ENCODE results near the gene POLQ. TPM values are rescaled to one million over a fixed set of nuclear protein-coding genes. Genes with fewer than 3 reads are reported as not detected.

The POLQ gene
- total RNA-seq, 1 experiment from 2014 or later = 14.9 TPM

DNA sequence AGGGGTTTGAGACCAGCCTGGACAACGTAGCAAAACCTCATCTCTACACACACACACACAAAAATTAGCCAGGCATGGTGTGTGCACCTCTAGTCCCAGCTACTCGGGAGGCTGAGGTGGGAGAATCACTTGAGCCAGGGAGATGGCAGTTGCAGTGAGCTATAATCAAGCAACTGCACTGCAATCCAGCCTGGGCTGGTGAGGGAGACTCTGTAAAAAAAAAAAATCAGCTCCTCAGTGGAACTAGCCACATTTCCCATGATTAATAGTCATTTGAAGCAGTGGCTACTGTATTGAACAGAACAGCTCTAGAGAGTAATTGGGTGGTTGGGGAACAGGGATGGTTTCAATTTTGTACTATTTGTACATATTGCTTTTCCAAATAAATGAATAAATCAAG, 35.9 kb upstream of the POLQ start (continued):
- TF ChIP-seq, protein P1, sequence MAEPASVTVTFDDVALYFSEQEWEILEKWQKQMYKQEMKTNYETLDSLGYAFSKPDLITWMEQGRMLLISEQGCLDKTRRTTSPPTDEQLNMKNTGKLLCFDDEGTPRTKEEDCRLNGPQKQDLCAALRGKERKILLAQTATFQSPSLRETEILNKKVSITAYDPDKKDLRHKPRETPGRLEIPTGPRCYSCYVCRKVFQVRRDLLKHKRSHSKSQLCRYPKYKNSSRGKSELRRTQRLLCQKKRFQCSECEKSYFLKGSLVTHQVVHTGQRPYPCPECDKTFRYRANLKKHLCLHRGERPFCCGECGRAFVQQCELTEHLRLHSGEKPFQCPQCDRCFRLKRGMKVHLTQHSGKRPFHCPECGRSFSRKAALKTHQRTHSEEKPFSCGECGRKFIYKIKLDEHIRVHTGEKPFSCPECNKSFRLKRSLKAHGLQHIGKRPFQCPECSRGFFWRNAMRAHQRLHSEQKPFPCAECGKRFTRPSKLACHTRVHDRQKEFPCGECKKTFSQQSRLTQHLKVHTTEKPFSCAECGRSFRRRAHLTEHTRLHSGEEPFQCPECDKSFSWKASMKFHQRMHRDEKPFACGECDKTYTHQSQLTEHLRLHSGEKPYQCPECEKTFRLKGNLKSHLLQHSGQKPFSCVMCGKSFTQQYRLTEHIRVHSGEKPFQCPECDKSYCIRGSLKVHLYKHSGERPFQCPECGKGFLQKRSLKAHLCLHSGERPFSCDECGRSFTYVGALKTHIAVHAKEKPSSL (CRISPR knock-in tag; conservative IDR thresholded peaks at IDR 0.05) = no peak
- TF ChIP-seq CREB1 (CRISPR knock-in tag; IDR thresholded peaks at IDR 0.05) (no peak), ZNF396 (CRISPR knock-in tag; IDR thresholded peaks at IDR 0.05; ENCODE audit: borderline replicate concordance) (no peak)

DNA sequence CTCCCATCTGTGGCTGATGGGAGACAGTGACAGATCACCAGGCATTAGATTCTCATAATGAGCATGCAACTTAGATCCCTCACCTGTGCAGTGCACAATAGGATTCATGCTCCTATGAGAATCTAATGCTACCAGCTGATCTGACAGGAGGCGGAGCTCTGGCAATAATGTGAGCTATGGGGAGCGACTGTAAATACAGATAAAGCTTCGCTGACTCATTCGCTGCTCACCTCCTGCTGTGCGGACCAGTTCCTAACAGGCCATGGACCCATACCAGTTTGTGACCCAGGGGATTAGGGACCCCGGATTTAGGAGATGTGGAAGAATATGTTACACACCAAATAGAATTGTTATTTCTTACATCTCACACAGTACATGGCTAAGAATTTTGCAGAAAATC, 28.7 kb upstream of the POLQ start:
- no peak overlapping the region for H3K4me3 Mint-ChIP-seq
- H3K27ac Mint-ChIP-seq = no peak overlapping the region
- ChIA-PET POLR2A (no interaction called here), CTCF (interaction anchor here (0.6 kb wide), 1 partner anchor 26 kb away, joined by 4 read pairs; no protein-coding TSS in a partner anchor)
- no peaks in the 10 kb centered on the region for H3K9me3 Mint-ChIP-seq
- H3K36me3 Mint-ChIP-seq = no peaks in the 10 kb centered on the region
- DNase-seq (ENCODE audit: low spot score) (peak; percentile 49), ATAC-seq (peak; percentile 47)
- H3K27me3 Mint-ChIP-seq (ENCODE audit: low read depth) = no peaks in the 10 kb centered on the region
- TF ChIP-seq RELA (CRISPR knock-in tag; IDR thresholded peaks at IDR 0.05; ENCODE audit: borderline replicate concordance) (no peak), ZNF317 (CRISPR knock-in tag; IDR thresholded peaks at IDR 0.05; ENCODE audit: borderline replicate concordance, low read depth) (no peak), TP53 (CRISPR knock-in tag; IDR thresholded peaks at IDR 0.05) (no peak), ZNF416 (CRISPR knock-in tag; IDR thresholded peaks at IDR 0.05) (no peak), TEAD1 (CRISPR knock-in tag; IDR thresholded peaks at IDR 0.05) (no peak), ESRRA (CRISPR knock-in tag; IDR thresholded peaks at IDR 0.05; ENCODE audit: borderline replicate concordance) (no peak), NFE2L1 (CRISPR knock-in tag; IDR thresholded peaks at IDR 0.05) (no peak), JUN (CRISPR knock-in tag; IDR thresholded peaks at IDR 0.05) (no peak), TEAD4 (CRISPR knock-in tag; IDR thresholded peaks at IDR 0.05) (no peak), GABPB1 (CRISPR knock-in tag; IDR thresholded peaks at IDR 0.05) (no peak)
- TF ChIP-seq, protein P2, sequence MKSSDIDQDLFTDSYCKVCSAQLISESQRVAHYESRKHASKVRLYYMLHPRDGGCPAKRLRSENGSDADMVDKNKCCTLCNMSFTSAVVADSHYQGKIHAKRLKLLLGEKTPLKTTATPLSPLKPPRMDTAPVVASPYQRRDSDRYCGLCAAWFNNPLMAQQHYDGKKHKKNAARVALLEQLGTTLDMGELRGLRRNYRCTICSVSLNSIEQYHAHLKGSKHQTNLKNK (CRISPR knock-in tag; IDR thresholded peaks at IDR 0.05) = no peak
- TF ChIP-seq, protein P3, sequence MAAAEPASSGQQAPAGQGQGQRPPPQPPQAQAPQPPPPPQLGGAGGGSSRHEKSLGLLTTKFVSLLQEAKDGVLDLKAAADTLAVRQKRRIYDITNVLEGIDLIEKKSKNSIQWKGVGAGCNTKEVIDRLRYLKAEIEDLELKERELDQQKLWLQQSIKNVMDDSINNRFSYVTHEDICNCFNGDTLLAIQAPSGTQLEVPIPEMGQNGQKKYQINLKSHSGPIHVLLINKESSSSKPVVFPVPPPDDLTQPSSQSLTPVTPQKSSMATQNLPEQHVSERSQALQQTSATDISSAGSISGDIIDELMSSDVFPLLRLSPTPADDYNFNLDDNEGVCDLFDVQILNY (CRISPR knock-in tag; IDR thresholded peaks at IDR 0.05) = no peak
- TF ChIP-seq, protein P4, sequence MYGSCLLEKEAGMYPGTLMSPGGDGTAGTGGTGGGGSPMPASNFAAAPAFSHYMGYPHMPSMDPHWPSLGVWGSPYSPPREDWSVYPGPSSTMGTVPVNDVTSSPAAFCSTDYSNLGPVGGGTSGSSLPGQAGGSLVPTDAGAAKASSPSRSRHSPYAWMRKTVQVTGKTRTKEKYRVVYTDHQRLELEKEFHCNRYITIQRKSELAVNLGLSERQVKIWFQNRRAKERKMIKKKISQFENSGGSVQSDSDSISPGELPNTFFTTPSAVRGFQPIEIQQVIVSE (CRISPR knock-in tag; IDR thresholded peaks at IDR 0.05; ENCODE audit: borderline replicate concordance) = no peak
- peaks cover 16% of the 10 kb centered on the region for H3K4me1 Mint-ChIP-seq

DNA sequence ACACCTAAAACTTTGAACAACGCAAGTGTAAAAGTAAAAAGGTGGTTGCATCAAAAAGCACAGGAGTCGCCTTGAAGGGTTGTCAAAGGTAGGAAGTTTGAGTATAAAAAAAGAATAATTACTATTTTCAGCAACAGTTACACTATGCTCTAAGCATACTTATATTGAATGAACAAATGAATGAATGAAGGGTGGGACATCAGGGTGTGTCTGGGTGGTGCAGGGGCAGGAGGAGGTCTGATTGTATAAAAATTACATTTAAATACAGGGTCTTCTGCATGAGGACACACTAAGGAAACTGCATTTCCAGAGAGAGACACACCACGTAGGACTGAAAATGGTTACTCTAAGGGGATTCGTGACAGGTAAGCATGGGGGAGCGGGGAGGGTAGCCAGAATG, 21.9 kb upstream of the POLQ start, which contains the start of gene ARGFX:
TSS of gene ARGFX (plus strand) at position 301 of the 400 bp plus-strand sequence. CDS start 2,765 bp downstream, outside the sequence.
- peaks cover 15% of the 10 kb centered on the region for H3K4me1 Mint-ChIP-seq
- no peak within 1 kb of the TSS for H3K27ac Mint-ChIP-seq

More for the DNA sequence above, 21.9 kb upstream of the POLQ start, which contains the start of gene ARGFX:
- TF ChIP-seq, protein P5, sequence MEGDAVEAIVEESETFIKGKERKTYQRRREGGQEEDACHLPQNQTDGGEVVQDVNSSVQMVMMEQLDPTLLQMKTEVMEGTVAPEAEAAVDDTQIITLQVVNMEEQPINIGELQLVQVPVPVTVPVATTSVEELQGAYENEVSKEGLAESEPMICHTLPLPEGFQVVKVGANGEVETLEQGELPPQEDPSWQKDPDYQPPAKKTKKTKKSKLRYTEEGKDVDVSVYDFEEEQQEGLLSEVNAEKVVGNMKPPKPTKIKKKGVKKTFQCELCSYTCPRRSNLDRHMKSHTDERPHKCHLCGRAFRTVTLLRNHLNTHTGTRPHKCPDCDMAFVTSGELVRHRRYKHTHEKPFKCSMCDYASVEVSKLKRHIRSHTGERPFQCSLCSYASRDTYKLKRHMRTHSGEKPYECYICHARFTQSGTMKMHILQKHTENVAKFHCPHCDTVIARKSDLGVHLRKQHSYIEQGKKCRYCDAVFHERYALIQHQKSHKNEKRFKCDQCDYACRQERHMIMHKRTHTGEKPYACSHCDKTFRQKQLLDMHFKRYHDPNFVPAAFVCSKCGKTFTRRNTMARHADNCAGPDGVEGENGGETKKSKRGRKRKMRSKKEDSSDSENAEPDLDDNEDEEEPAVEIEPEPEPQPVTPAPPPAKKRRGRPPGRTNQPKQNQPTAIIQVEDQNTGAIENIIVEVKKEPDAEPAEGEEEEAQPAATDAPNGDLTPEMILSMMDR (IDR thresholded peaks at IDR 0.05) = no peak
- TF ChIP-seq, protein P6, sequence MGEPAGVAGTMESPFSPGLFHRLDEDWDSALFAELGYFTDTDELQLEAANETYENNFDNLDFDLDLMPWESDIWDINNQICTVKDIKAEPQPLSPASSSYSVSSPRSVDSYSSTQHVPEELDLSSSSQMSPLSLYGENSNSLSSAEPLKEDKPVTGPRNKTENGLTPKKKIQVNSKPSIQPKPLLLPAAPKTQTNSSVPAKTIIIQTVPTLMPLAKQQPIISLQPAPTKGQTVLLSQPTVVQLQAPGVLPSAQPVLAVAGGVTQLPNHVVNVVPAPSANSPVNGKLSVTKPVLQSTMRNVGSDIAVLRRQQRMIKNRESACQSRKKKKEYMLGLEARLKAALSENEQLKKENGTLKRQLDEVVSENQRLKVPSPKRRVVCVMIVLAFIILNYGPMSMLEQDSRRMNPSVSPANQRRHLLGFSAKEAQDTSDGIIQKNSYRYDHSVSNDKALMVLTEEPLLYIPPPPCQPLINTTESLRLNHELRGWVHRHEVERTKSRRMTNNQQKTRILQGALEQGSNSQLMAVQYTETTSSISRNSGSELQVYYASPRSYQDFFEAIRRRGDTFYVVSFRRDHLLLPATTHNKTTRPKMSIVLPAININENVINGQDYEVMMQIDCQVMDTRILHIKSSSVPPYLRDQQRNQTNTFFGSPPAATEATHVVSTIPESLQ (CRISPR knock-in tag; IDR thresholded peaks at IDR 0.05) = no peak
- TF ChIP-seq NR1H2 (CRISPR knock-in tag; IDR thresholded peaks at IDR 0.05) = no peak
- Mint-ChIP-seq H3K4me3 (no peak within 1 kb of the TSS), H3K9me3 (no peaks in the 10 kb centered on the region), H3K27me3 (ENCODE audit: low read depth) (no peaks in the 10 kb centered on the region), H3K36me3 (no peaks in the 10 kb centered on the region)
- CTCF ChIA-PET = no interaction called here
- ATAC-seq (no peak), DNase-seq (ENCODE audit: low spot score) (no peak)
- POLR2A ChIA-PET = no interaction called here
